ENCODE measurements around the gene EHD1.

The EHD1 gene

DNA sequence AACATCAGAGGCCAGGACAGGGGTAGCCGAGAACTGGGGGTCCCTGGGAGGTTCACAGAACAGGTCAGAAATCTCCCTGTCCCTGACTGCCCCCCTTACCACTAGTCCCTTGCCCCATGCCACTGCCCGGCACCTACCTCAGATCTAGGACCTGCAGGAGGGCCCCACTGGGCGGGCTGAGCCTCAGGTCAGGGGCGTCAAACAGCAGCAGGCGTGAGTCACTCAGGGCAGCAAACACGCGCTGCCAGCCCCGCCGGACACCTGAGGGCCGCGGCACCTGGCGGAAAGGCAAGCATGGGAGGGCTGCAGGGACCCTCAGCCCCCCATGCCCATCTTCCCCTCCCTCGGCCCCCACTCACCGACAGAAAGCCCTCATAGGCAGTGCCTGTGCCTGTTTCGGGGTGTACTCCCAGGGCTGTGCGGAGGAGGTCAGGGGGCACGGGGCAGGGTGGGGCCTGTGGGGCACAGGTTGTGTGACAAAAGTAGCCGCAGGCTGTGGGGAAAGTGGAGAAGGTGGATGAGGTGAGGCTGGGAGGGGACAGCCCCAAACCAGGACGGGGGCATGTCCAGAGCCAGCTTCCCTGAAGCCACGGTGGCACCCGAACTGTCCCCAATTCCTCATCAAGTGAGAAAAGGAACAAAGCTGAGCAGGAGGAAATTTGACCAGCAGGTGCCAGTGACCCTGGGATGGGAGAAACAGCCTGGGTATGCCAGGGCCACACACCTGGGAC lies 45.8 kb downstream of the EHD1 start:
- Histone ChIP-seq H3K27me3 (replicated peaks; ENCODE audit: insufficient read depth, low read length) (no peaks in the 10 kb centered on the region), H3K9ac (ENCODE audit: low read length) (no peak overlapping the region), H3F3A (ENCODE audit: insufficient read depth, low read length) (no peaks in the 10 kb centered on the region), H3K79me2 (ENCODE audit: low read length) (no peaks in the 10 kb centered on the region), H3K4me2 (ENCODE audit: low read depth, low read length) (no peak overlapping the region), H3K4me3 (ENCODE audit: low read length) (no peak overlapping the region), H3K27ac (ENCODE audit: low read length) (no peak overlapping the region), H4K20me1 (ENCODE audit: insufficient read depth, low read length) (no peaks in the 10 kb centered on the region), H3K9me2 (replicated peaks; ENCODE audit: insufficient read depth, low read length) (no peaks in the 10 kb centered on the region), H2AFZ (ENCODE audit: low read length) (no peak overlapping the region), H3K9me3 (replicated peaks; ENCODE audit: insufficient read depth, low read length) (no peaks in the 10 kb centered on the region), H3K36me3 (replicated peaks; ENCODE audit: insufficient read depth, low read length) (no peaks in the 10 kb centered on the region), H3K4me1 (ENCODE audit: low read length) (no peaks in the 10 kb centered on the region)
- TF ChIP-seq EZH2phosphoT487 (IDR thresholded peaks at IDR 0.05; ENCODE audit: low read length) (no peak), CTCF (IDR thresholded peaks at IDR 0.05; ENCODE audit: low read length) (no peak), EZH2 (optimal IDR thresholded peaks at IDR 0.05; ENCODE audit: low read depth, low read length) (no peak)
- no peak for DNase-seq

DNA sequence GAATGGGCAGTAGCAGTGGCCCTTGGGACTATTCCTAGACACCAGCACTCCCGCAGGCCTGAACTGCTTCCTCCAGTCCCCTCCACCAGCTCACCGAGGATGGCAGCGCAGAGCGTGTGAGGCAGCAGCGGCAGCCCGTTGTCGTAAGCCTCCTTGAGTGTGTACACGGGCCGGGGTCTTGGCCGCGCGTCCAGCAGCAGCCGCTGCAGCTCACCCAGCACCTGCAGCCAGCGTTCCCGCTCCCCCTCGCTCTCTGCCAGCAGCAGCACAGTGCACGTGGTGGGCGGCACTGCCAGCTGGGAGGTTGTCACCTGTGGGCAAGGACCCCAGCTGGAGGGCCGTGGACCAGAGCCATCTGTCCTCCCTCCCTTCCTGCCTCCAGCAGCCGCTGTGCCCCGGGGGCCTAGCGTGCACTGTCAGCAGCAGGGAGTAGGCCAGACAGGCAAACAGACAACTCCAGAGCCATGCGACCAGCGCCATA lies 47.0 kb downstream of the EHD1 start:
- Histone ChIP-seq H3K4me2 (ENCODE audit: low read depth, low read length) (no peak overlapping the region), H3K4me1 (ENCODE audit: low read length) (no peaks in the 10 kb centered on the region), H3K27me3 (replicated peaks; ENCODE audit: insufficient read depth, low read length) (no peaks in the 10 kb centered on the region), H3K4me3 (ENCODE audit: low read length) (no peak overlapping the region), H2AFZ (ENCODE audit: low read length) (no peak overlapping the region), H3K79me2 (ENCODE audit: low read length) (no peaks in the 10 kb centered on the region), H3K9ac (ENCODE audit: low read length) (no peak overlapping the region), H3K9me2 (replicated peaks; ENCODE audit: insufficient read depth, low read length) (no peaks in the 10 kb centered on the region), H3K27ac (ENCODE audit: low read length) (no peak overlapping the region), H3K36me3 (replicated peaks; ENCODE audit: insufficient read depth, low read length) (no peaks in the 10 kb centered on the region), H3K9me3 (replicated peaks; ENCODE audit: insufficient read depth, low read length) (no peaks in the 10 kb centered on the region), H4K20me1 (ENCODE audit: insufficient read depth, low read length) (no peaks in the 10 kb centered on the region), H3F3A (ENCODE audit: insufficient read depth, low read length) (no peaks in the 10 kb centered on the region)
- DNase-seq: no peak
- TF ChIP-seq EZH2phosphoT487 (IDR thresholded peaks at IDR 0.05; ENCODE audit: low read length) (no peak), CTCF (IDR thresholded peaks at IDR 0.05; ENCODE audit: low read length) (no peak), EZH2 (optimal IDR thresholded peaks at IDR 0.05; ENCODE audit: low read depth, low read length) (no peak)

GRCh38 chr11:64829536-64830251 lies 48.7 kb downstream of the EHD1 start:
- H4K20me1 ChIP-seq (ENCODE audit: insufficient read depth, low read length): no peaks in the 10 kb centered on the region
- H3F3A ChIP-seq (ENCODE audit: insufficient read depth, low read length): no peaks in the 10 kb centered on the region
- H3K27me3 ChIP-seq (replicated peaks; ENCODE audit: insufficient read depth, low read length): no peaks in the 10 kb centered on the region
- no peaks in the 10 kb centered on the region for H3K4me1 ChIP-seq (ENCODE audit: low read length)
- H3K27ac ChIP-seq (ENCODE audit: low read length): no peak overlapping the region
- DNase-seq: no peak
- no peak overlapping the region for H3K4me2 ChIP-seq (ENCODE audit: low read depth, low read length)
- no peak overlapping the region for H2AFZ ChIP-seq (ENCODE audit: low read length)
- no peak for TF ChIP-seq EZH2phosphoT487 (IDR thresholded peaks at IDR 0.05; ENCODE audit: low read length)
- H3K9me2 ChIP-seq (replicated peaks; ENCODE audit: insufficient read depth, low read length): no peaks in the 10 kb centered on the region
- H3K79me2 ChIP-seq (ENCODE audit: low read length): no peaks in the 10 kb centered on the region
- no peak overlapping the region for H3K4me3 ChIP-seq (ENCODE audit: low read length)
- H3K9me3 ChIP-seq (replicated peaks; ENCODE audit: insufficient read depth, low read length): no peaks in the 10 kb centered on the region
- no peaks in the 10 kb centered on the region for H3K36me3 ChIP-seq (replicated peaks; ENCODE audit: insufficient read depth, low read length)
- no peak overlapping the region for H3K9ac ChIP-seq (ENCODE audit: low read length)

DNA sequence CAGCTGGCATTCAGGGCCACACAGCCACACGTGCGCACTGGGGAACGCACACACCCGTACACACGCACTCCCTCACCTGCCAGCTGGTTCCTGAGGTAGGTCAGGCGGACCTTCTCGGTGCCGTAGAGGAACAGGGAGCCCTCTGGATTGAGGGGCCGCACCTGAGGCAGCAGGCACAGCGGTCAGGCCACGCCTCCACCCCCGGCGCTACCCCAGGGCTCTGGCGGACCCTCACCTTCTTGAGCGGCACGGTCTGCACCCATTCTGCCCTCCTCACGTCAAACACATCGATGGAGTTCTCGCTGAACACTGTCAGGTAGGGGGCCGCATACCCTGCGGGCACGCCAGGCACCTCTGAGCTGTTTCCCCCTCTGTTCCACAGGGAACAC lies 51.0 kb downstream of the EHD1 start:
- Histone ChIP-seq H3K27me3 (replicated peaks; ENCODE audit: insufficient read depth, low read length) (no peaks in the 10 kb centered on the region), H3K4me1 (ENCODE audit: low read length) (no peaks in the 10 kb centered on the region), H3K4me3 (ENCODE audit: low read length) (no peak overlapping the region), H3K27ac (ENCODE audit: low read length) (no peak overlapping the region), H4K20me1 (ENCODE audit: insufficient read depth, low read length) (no peaks in the 10 kb centered on the region), H3K79me2 (ENCODE audit: low read length) (no peaks in the 10 kb centered on the region), H3F3A (ENCODE audit: insufficient read depth, low read length) (no peaks in the 10 kb centered on the region), H3K9me2 (replicated peaks; ENCODE audit: insufficient read depth, low read length) (no peaks in the 10 kb centered on the region), H2AFZ (ENCODE audit: low read length) (no peak overlapping the region), H3K36me3 (replicated peaks; ENCODE audit: insufficient read depth, low read length) (no peaks in the 10 kb centered on the region), H3K9ac (ENCODE audit: low read length) (no peak overlapping the region), H3K9me3 (replicated peaks; ENCODE audit: insufficient read depth, low read length) (no peaks in the 10 kb centered on the region), H3K4me2 (ENCODE audit: low read depth, low read length) (no peak overlapping the region)
- no peak for DNase-seq
- TF ChIP-seq CTCF (IDR thresholded peaks at IDR 0.05; ENCODE audit: low read length) (no peak), EZH2phosphoT487 (IDR thresholded peaks at IDR 0.05; ENCODE audit: low read length) (no peak), EZH2 (optimal IDR thresholded peaks at IDR 0.05; ENCODE audit: low read depth, low read length) (no peak)

Measured in MM.1S (cell line).